WTC11 (cell line): ENCODE measurements around the gene MARS1. TPM values are rescaled to one million over a fixed set of nuclear protein-coding genes. Genes with fewer than 3 reads are reported as not detected.

ENCODE experiments used
- ATAC-seq: fragments of 200-7000 bp; cut with Tn5 transposase; 2 replicates; pipeline ENCODE4 v1.10.0; 2021; ENCODE audit warnings: mild to moderate bottlenecking, moderate library complexity
- CTCF ChIA-PET: fragments of 300-600 bp; sonication (Branson Sonifier 250); formaldehyde crosslinking; loops from one replicate; lab custom pipeline; 2021; ENCODE audit warnings: antibody characterized with exemption; lab: Charles Lee
- POLR2A ChIA-PET: fragments of 350-600 bp; sonication (Branson Sonifier 250); formaldehyde crosslinking; loops from one replicate; lab custom pipeline; 2021; ENCODE audit warnings: antibody characterized with exemption; lab: Charles Lee
- DNase-seq: peaks from one replicate; pipeline ENCODE4 v3.0.0; 2021; ENCODE audit warnings: low spot score
- H3K27ac Mint-ChIP-seq: 2 replicates; pipeline ENCODE4 v1.8.0; 2021; ENCODE audit warnings: mixed read lengths
- H3K27me3 Mint-ChIP-seq: 2 replicates; pipeline ENCODE4 v1.8.0; 2021; ENCODE audit warnings: low read depth, mild to moderate bottlenecking, moderate library complexity, mixed read lengths
- H3K36me3 Mint-ChIP-seq: 2 replicates; pipeline ENCODE4 v1.8.0; 2021; ENCODE audit warnings: mixed read lengths
- H3K4me1 Mint-ChIP-seq: 2 replicates; pipeline ENCODE4 v1.8.0; 2022; ENCODE audit warnings: mixed read lengths
- H3K4me3 Mint-ChIP-seq: 2 replicates; pipeline ENCODE4 v1.8.0; 2021; ENCODE audit warnings: mild to moderate bottlenecking, moderate library complexity, mixed read lengths
- H3K9me3 Mint-ChIP-seq: 2 replicates; pipeline ENCODE4 v1.8.0; 2021; ENCODE audit warnings: mixed read lengths
- AR ChIP-seq: fragments of 250-450 bp; sonication (Bioruptor Pico); IDR thresholded peaks from 2 replicates; pipeline ENCODE4 v1.9.0; 2021; ENCODE audit warnings: mild to moderate bottlenecking
- ARID4B ChIP-seq: sonication (generic); formaldehyde crosslinking; IDR thresholded peaks from 2 replicates; pipeline ENCODE4 v1.8.0; 2023; ENCODE audit warnings: missing genetic modification reagents, mild to moderate bottlenecking, borderline replicate concordance
- ATF1 ChIP-seq: sonication (generic); formaldehyde crosslinking; IDR thresholded peaks from 2 replicates; pipeline ENCODE4 v1.8.1; 2023; ENCODE audit warnings: mild to moderate bottlenecking, moderate library complexity, missing genetic modification reagents
- CBFB ChIP-seq: sonication (generic); formaldehyde crosslinking; IDR thresholded peaks from 2 replicates; pipeline ENCODE4 v1.8.1; 2022; ENCODE audit warnings: mild to moderate bottlenecking, low read depth, missing genetic modification reagents
- ESRRA ChIP-seq: sonication (generic); formaldehyde crosslinking; IDR thresholded peaks from 2 replicates; pipeline ENCODE4 v1.8.1; 2022; ENCODE audit warnings: mild to moderate bottlenecking, missing genetic modification reagents, borderline replicate concordance
- HMGA2 ChIP-seq: fragments of 250-450 bp; sonication (Bioruptor Pico); IDR thresholded peaks from 2 replicates; pipeline ENCODE4 v1.4.0; 2021; ENCODE audit warnings: mild to moderate bottlenecking, moderate library complexity
- NFE2L1 ChIP-seq: sonication (generic); formaldehyde crosslinking; IDR thresholded peaks from 2 replicates; pipeline ENCODE4 v1.8.1; 2023; ENCODE audit warnings: missing genetic modification reagents
- PREB ChIP-seq: sonication (generic); formaldehyde crosslinking; IDR thresholded peaks from 2 replicates; pipeline ENCODE4 v1.8.1; 2022; ENCODE audit warnings: mild to moderate bottlenecking, missing genetic modification reagents, moderate library complexity, borderline replicate concordance
- ZBTB21 ChIP-seq: sonication (generic); formaldehyde crosslinking; IDR thresholded peaks from 2 replicates; pipeline ENCODE4 v1.8.1; 2023; ENCODE audit warnings: mild to moderate bottlenecking, missing genetic modification reagents, borderline replicate concordance
- ZNF121 ChIP-seq: sonication (generic); formaldehyde crosslinking; IDR thresholded peaks from 2 replicates; pipeline ENCODE4 v1.8.0; 2023; ENCODE audit warnings: missing genetic modification reagents
- ZNF219 ChIP-seq: sonication (generic); formaldehyde crosslinking; IDR thresholded peaks from 2 replicates; pipeline ENCODE4 v1.8.0; 2023; ENCODE audit warnings: missing genetic modification reagents, mild to moderate bottlenecking, borderline replicate concordance
- total RNA-seq: library from RNA; stranded (reverse); gene quantifications from 3 replicates; pipeline ENCODE4 v1.2.3, GENCODE V29; 2021

The MARS1 gene
- total RNA-seq, 1 experiment from 2014 or later, result 367 TPM

GRCh38 chr12:57477710-57478681, 9.9 kb upstream of the MARS1 start:
- Mint-ChIP-seq H3K27ac (no peak overlapping the region), H3K4me3 (no peak overlapping the region), H3K9me3 (no peaks in the 10 kb centered on the region), H3K4me1 (peaks cover 41% of the 10 kb centered on the region), H3K36me3 (no peaks in the 10 kb centered on the region), H3K27me3 (peaks cover 83% of the 10 kb centered on the region)
- ChIA-PET POLR2A (interaction anchor here (0.9 kb wide), 1 partner anchor 19 kb away, joined by 3 read pairs; the partner anchor contains the start of gene GLI1), CTCF (interaction anchor here (1.3 to 5.0 kb wide), 3 partner anchors 12 to 25 kb away, joined by 3 to 88 read pairs (median 12); partner anchors contain the start of gene GLI1)
- DNase-seq (no peak), ATAC-seq (peak; percentile 20)
- no peak for TF ChIP-seq ESRRA (CRISPR knock-in tag)
- TF ChIP-seq ZNF121 (CRISPR knock-in tag), result no peak
- TF ChIP-seq NFE2L1 (CRISPR knock-in tag), result no peak
- TF ChIP-seq ARID4B (CRISPR knock-in tag), result no peak
- no peak for TF ChIP-seq ZNF219 (CRISPR knock-in tag)

GRCh38 chr12:57479043-57479375, 8.9 kb upstream of the MARS1 start:
- ATAC-seq (no peak), DNase-seq (no peak)
- CTCF ChIA-PET, result no interaction called here
- Mint-ChIP-seq H3K9me3 (no peaks in the 10 kb centered on the region), H3K4me3 (no peak overlapping the region), H3K27ac (no peak overlapping the region), H3K27me3 (peaks cover 72% of the 10 kb centered on the region), H3K4me1 (peaks cover 48% of the 10 kb centered on the region), H3K36me3 (no peaks in the 10 kb centered on the region)
- POLR2A ChIA-PET, result no interaction called here
- TF ChIP-seq AR (CRISPR knock-in tag), result no peak
- TF ChIP-seq CBFB (CRISPR knock-in tag), result no peak
- TF ChIP-seq HMGA2, result no peak
- no peak for TF ChIP-seq PREB (CRISPR knock-in tag)
- no peak for TF ChIP-seq ATF1 (CRISPR knock-in tag)

GRCh38 chr12:57479376-57480115, 8.3 kb upstream of the MARS1 start, which contains the start of gene ARHGAP9:
ARHGAP9 (minus strand) TSS chr12:57479866; CDS start chr12:57479406, 460 bp downstream.
- CTCF ChIA-PET, result interaction anchor here (1.6 to 3.2 kb wide), 2 partner anchors 19 to 21 kb away, joined by 4 to 13 read pairs; partner anchors contain the start of gene GLI1
- no peak within 1 kb of the TSS for H3K27ac Mint-ChIP-seq
- no peak for ATAC-seq

More at GRCh38 chr12:57479376-57480115, 8.3 kb upstream of the MARS1 start, which contains the start of gene ARHGAP9:
- H3K4me3 Mint-ChIP-seq, result no peak within 1 kb of the TSS
- POLR2A ChIA-PET, result no interaction called here
- no peaks in the 10 kb centered on the region for H3K9me3 Mint-ChIP-seq
- H3K36me3 Mint-ChIP-seq, result no peaks in the 10 kb centered on the region
- peaks cover 46% of the 10 kb centered on the region for H3K4me1 Mint-ChIP-seq
- TF ChIP-seq ZBTB21 (CRISPR knock-in tag), result no peak
- DNase-seq, result no peak
- H3K27me3 Mint-ChIP-seq, result peaks cover 67% of the 10 kb centered on the region
